Measurements from ENCODE around the gene TMEM163. TPM values are rescaled to one million over a fixed set of nuclear protein-coding genes. Genes with fewer than 3 reads are reported as not detected.
A peak's percentile ranks its signal among the peaks of the same experiment; 100 is the strongest.

Gene TMEM163
- total and polyA plus RNA-seq, 2 of the 13 experiments (the other 11 are each of a cell fraction or from before 2014, with no cell fraction given), result 0.05 TPM; not detected in 1

DNA sequence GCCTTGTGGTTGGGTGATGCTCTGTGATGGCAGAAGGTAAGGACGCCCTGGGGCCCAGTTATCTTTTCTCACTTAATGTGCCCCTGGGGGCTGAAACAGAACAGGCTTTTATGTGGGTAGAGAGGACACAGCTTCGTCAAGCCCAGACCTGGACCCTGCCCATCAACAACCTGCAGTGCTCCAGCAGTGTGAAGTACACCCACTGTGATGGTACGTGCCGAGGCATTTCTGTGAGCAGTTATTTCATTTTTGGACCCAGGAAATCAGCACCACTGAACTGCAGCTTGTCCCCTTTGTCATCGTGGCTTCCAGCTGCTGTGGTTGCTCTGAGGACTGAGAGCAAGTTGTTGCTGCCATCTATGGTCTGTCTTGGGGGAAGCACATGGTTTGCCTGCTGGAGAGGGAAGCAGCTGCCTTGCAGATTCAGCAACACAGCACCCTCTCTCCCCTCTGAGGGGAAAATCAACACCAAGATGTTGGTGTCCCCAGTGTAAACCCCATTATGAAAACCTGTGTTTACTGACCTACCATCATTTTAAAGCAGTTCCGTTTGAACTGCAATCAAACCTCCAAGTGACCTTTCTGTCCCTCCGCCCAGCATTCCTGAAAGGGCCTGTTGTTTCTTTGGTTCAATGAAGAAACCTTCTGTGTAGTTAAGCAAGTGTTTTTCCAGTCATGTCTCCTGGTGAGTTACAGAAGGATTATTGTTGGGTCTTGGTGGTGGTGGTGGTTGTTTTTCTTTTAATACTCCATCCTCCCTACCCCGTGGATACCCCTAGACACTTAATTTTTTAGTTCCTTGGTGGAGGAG is 306.8 kb downstream of the TMEM163 start (continued):
- TF ChIP-seq, protein P1, sequence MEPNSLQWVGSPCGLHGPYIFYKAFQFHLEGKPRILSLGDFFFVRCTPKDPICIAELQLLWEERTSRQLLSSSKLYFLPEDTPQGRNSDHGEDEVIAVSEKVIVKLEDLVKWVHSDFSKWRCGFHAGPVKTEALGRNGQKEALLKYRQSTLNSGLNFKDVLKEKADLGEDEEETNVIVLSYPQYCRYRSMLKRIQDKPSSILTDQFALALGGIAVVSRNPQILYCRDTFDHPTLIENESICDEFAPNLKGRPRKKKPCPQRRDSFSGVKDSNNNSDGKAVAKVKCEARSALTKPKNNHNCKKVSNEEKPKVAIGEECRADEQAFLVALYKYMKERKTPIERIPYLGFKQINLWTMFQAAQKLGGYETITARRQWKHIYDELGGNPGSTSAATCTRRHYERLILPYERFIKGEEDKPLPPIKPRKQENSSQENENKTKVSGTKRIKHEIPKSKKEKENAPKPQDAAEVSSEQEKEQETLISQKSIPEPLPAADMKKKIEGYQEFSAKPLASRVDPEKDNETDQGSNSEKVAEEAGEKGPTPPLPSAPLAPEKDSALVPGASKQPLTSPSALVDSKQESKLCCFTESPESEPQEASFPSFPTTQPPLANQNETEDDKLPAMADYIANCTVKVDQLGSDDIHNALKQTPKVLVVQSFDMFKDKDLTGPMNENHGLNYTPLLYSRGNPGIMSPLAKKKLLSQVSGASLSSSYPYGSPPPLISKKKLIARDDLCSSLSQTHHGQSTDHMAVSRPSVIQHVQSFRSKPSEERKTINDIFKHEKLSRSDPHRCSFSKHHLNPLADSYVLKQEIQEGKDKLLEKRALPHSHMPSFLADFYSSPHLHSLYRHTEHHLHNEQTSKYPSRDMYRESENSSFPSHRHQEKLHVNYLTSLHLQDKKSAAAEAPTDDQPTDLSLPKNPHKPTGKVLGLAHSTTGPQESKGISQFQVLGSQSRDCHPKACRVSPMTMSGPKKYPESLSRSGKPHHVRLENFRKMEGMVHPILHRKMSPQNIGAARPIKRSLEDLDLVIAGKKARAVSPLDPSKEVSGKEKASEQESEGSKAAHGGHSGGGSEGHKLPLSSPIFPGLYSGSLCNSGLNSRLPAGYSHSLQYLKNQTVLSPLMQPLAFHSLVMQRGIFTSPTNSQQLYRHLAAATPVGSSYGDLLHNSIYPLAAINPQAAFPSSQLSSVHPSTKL (CRISPR knock-in tag; IDR thresholded peaks at IDR 0.05), result peak; percentile 96
- TF ChIP-seq ZFP90 (CRISPR knock-in tag; IDR thresholded peaks at IDR 0.05; ENCODE audit: borderline replicate concordance) (peak; percentile 93), ZNF605 (CRISPR knock-in tag; IDR thresholded peaks at IDR 0.05) (peak; percentile 89; the same call in 1 of the 2 replicates), ZSCAN20 (CRISPR knock-in tag; IDR thresholded peaks at IDR 0.05; ENCODE audit: borderline replicate concordance) (peak; percentile 88), HDAC2 (CRISPR knock-in tag; IDR thresholded peaks at IDR 0.05) (peak; percentile 98), ARID2 (CRISPR knock-in tag; IDR thresholded peaks at IDR 0.05; ENCODE audit: borderline replicate concordance) (peak; percentile 91; the same call in 1 of the 2 replicates), FOXP1 (IDR thresholded peaks at IDR 0.05) (peak; percentile 98), FOXP1 (CRISPR knock-in tag; IDR thresholded peaks at IDR 0.05) (peak; percentile 99), HDAC1 (CRISPR knock-in tag; IDR thresholded peaks at IDR 0.05) (peak; percentile 87), ZNF644 (CRISPR knock-in tag; IDR thresholded peaks at IDR 0.05; ENCODE audit: low read depth) (peak; percentile 97), THYN1 (CRISPR knock-in tag; IDR thresholded peaks at IDR 0.05; ENCODE audit: borderline replicate concordance, low read depth) (peak; percentile 21; the same call in 1 of the 2 replicates), SRSF1 (optimal IDR thresholded peaks at IDR 0.05; ENCODE audit: low read depth, low read length) (no peak), MXI1 (IDR thresholded peaks at IDR 0.05; ENCODE audit: borderline replicate concordance, low read depth, low read length) (peak; percentile 90; the same call in 2 of the 3 replicates), SIX4 (CRISPR knock-in tag; IDR thresholded peaks at IDR 0.05) (peak; percentile 89), ZNF24 (IDR thresholded peaks at IDR 0.05) (no peak), NR3C1 (CRISPR knock-in tag; IDR thresholded peaks at IDR 0.05) (no peak), ZNF552 (CRISPR knock-in tag; IDR thresholded peaks at IDR 0.05; ENCODE audit: borderline replicate concordance) (0 out of 2 replicates have a peak, but pooled peaks have one; percentile 31), PPARG (CRISPR knock-in tag; conservative IDR thresholded peaks at IDR 0.05) (peak; percentile 90)
- TF ChIP-seq, protein P2, sequence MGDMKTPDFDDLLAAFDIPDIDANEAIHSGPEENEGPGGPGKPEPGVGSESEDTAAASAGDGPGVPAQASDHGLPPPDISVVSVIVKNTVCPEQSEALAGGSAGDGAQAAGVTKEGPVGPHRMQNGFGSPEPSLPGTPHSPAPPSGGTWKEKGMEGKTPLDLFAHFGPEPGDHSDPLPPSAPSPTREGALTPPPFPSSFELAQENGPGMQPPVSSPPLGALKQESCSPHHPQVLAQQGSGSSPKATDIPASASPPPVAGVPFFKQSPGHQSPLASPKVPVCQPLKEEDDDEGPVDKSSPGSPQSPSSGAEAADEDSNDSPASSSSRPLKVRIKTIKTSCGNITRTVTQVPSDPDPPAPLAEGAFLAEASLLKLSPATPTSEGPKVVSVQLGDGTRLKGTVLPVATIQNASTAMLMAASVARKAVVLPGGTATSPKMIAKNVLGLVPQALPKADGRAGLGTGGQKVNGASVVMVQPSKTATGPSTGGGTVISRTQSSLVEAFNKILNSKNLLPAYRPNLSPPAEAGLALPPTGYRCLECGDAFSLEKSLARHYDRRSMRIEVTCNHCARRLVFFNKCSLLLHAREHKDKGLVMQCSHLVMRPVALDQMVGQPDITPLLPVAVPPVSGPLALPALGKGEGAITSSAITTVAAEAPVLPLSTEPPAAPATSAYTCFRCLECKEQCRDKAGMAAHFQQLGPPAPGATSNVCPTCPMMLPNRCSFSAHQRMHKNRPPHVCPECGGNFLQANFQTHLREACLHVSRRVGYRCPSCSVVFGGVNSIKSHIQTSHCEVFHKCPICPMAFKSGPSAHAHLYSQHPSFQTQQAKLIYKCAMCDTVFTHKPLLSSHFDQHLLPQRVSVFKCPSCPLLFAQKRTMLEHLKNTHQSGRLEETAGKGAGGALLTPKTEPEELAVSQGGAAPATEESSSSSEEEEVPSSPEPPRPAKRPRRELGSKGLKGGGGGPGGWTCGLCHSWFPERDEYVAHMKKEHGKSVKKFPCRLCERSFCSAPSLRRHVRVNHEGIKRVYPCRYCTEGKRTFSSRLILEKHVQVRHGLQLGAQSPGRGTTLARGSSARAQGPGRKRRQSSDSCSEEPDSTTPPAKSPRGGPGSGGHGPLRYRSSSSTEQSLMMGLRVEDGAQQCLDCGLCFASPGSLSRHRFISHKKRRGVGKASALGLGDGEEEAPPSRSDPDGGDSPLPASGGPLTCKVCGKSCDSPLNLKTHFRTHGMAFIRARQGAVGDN (CRISPR knock-in tag; IDR thresholded peaks at IDR 0.05), result peak; percentile 76

Measured in HepG2 (cell line).